HL-60 (cell line): ENCODE measurements around the gene PIGBOS1.
"Not testable (repeated sequence)": the region's sequence is repeated elsewhere in the genome, so short reads cannot be mapped to it uniquely, and the experiment has no call there.

Experiments used
- DNase-seq, 2 experiments: peaks; one replicate each; pipeline ENCODE4 v3.0.0-alpha.2; 2010 to 2020; ENCODE audit warnings: low read depth in 1 of 2, low spot score in 1 of 2
- H3K27ac ChIP-seq: fragments of 250-450 bp; sonication (Bioruptor Pico); replicated peaks from 2 replicates; pipeline ENCODE4 v1.5.1; 2020; ENCODE audit warnings: mild to moderate bottlenecking, moderate library complexity
- H3K27me3 ChIP-seq: fragments of 250-450 bp; sonication (Bioruptor Pico); 2 replicates; pipeline ENCODE4 v1.5.1; 2021; ENCODE audit warnings: mild to moderate bottlenecking, moderate library complexity; ENCODE audit not compliant: insufficient read depth, poor library complexity, severe bottlenecking
- H3K4me3 ChIP-seq: replicated peaks from 2 replicates; pipeline ENCODE4 v1.5.1; 2011; ENCODE audit warnings: mild to moderate bottlenecking, control low read depth, low read length; ENCODE audit not compliant: insufficient read depth
- CTCF ChIP-seq: IDR thresholded peaks from one replicate; pipeline ENCODE4 v1.5.1; 2011; ENCODE audit warnings: low read length, control low read depth, inconsistent platforms; ENCODE audit not compliant: insufficient read depth
- GABPA ChIP-seq: IDR thresholded peaks from 2 replicates; pipeline ENCODE4 v1.6.1; 2012; ENCODE audit warnings: low read depth
- POLR2AphosphoS5 ChIP-seq: IDR thresholded peaks from 2 replicates; pipeline ENCODE4 v1.6.1; 2012; ENCODE audit warnings: low read depth
- REST ChIP-seq: IDR thresholded peaks from 2 replicates; pipeline ENCODE4 v1.6.1; 2012; ENCODE audit warnings: low read depth; ENCODE audit not compliant: insufficient replicate concordance
- SPI1 ChIP-seq: IDR thresholded peaks from 2 replicates; pipeline ENCODE4 v1.6.1; 2012; ENCODE audit warnings: low read depth, mild to moderate bottlenecking, borderline replicate concordance

PIGBOS1 gene

GRCh38 chr15:55281517-55282228, 37.2 kb downstream of the PIGBOS1 start:
- DNase-seq: no peak
- peak overlapping the region; percentile 67 for H3K27ac ChIP-seq
- TF ChIP-seq GABPA (no peak), SPI1 (peak; percentile 39; the same call in 1 of the 2 replicates), POLR2AphosphoS5 (no peak)

GRCh38 chr15:55280589-55280988, 38.3 kb downstream of the PIGBOS1 start:
- not testable (repeated sequence) for H3K27me3 ChIP-seq
- peak in 1 of 2 experiments; percentile 45 for DNase-seq
- H3K27ac ChIP-seq: peak overlapping the region; percentile 67

More at GRCh38 chr15:55281517-55282228, 37.2 kb downstream of the PIGBOS1 start:
- no peak overlapping the region for H3K4me3 ChIP-seq
- no peaks in the 10 kb centered on the region for H3K27me3 ChIP-seq

GRCh38 chr15:55279746-55280351, 39.1 kb downstream of the PIGBOS1 start:
- Histone ChIP-seq H3K27me3 (no peaks in the 10 kb centered on the region), H3K27ac (peak overlapping the region; percentile 66), H3K4me3 (no peak overlapping the region)
- no peak for TF ChIP-seq REST
- no peak for TF ChIP-seq POLR2AphosphoS5
- TF ChIP-seq CTCF: no peak
- TF ChIP-seq SPI1: no peak
- TF ChIP-seq GABPA: no peak
- peak; percentile 56 to 74 for DNase-seq

More at GRCh38 chr15:55280589-55280988, 38.3 kb downstream of the PIGBOS1 start:
- H3K4me3 ChIP-seq: not testable (repeated sequence)

- no peak for TF ChIP-seq CTCF
- TF ChIP-seq SPI1: no peak
- no peak for TF ChIP-seq REST
- no peak for TF ChIP-seq POLR2AphosphoS5
- no peak for TF ChIP-seq GABPA
- no peak for DNase-seq
- peak overlapping the region; percentile 66 for H3K27ac ChIP-seq
- H3K4me3 ChIP-seq: no peak overlapping the region
- H3K27me3 ChIP-seq: no peaks in the 10 kb centered on the region
Observed at GRCh38 chr15:55279100-55279745, 39.7 kb downstream of the PIGBOS1 start.
